OCI-LY1 (cell line): ENCODE data around the gene SRL.

ENCODE experiments used
- H2AFZ ChIP-seq: fragments of 200-600 bp; sonication (generic), shearing (Covaris generic); 2 replicates; pipeline ENCODE4 v1.6.0; 2014; ENCODE audit warnings: antibody characterized with exemption, mild to moderate bottlenecking, low read length
- H3F3A ChIP-seq: fragments of 200-600 bp; sonication (generic), shearing (Covaris generic); 2 replicates; pipeline ENCODE4 v1.6.0; 2014; ENCODE audit warnings: mild to moderate bottlenecking, antibody characterized with exemption, low read length, moderate library complexity; ENCODE audit not compliant: insufficient read depth
- H3K27ac ChIP-seq: fragments of 200-600 bp; sonication (generic); 2 replicates; pipeline ENCODE4 v1.5.1; 2014; ENCODE audit warnings: low read length, mixed run types, mild to moderate bottlenecking, low read depth; ENCODE audit not compliant: poor library complexity, severe bottlenecking
- H3K27me3 ChIP-seq: fragments of 200-600 bp; sonication (generic); 2 replicates; pipeline ENCODE4 v1.6.0; 2014; ENCODE audit warnings: antibody characterized with exemption, mild to moderate bottlenecking, low read length, moderate library complexity; ENCODE audit not compliant: insufficient read depth
- H3K36me3 ChIP-seq: fragments of 200-600 bp; sonication (generic); 2 replicates; pipeline ENCODE4 v1.6.1; 2014; ENCODE audit warnings: mild to moderate bottlenecking, antibody characterized with exemption, low read length, moderate library complexity, mixed read lengths; ENCODE audit not compliant: insufficient read depth
- H3K4me1 ChIP-seq: fragments of 200-600 bp; sonication (generic); 2 replicates; pipeline ENCODE4 v1.5.1; 2014; ENCODE audit warnings: mild to moderate bottlenecking, low read length, moderate library complexity; ENCODE audit not compliant: insufficient read depth, severe bottlenecking
- H3K4me2 ChIP-seq: fragments of 200-600 bp; sonication (generic), shearing (Covaris generic); 2 replicates; pipeline ENCODE4 v1.6.1; 2014; ENCODE audit warnings: low read length
- H3K4me3 ChIP-seq: fragments of 200-600 bp; sonication (generic); 2 replicates; pipeline ENCODE4 v1.5.1; 2014; ENCODE audit warnings: low read length, low read depth, mild to moderate bottlenecking, mixed read lengths; ENCODE audit not compliant: poor library complexity, severe bottlenecking
- H3K79me2 ChIP-seq: fragments of 200-600 bp; shearing (Covaris generic); 2 replicates; pipeline ENCODE4 v1.6.1; 2016; ENCODE audit warnings: mixed run types, low read length, mixed read lengths; ENCODE audit not compliant: insufficient read depth
- H3K9ac ChIP-seq: fragments of 200-600 bp; sonication (generic), shearing (Covaris generic); 2 replicates; pipeline ENCODE4 v1.6.1; 2014; ENCODE audit warnings: mild to moderate bottlenecking, low read length, mixed read lengths
- H3K9me2 ChIP-seq: fragments of 200-600 bp; sonication (generic), shearing (Covaris generic); 2 replicates; pipeline ENCODE4 v1.6.1; 2014; ENCODE audit warnings: low read depth, mild to moderate bottlenecking, low read length, mixed read lengths
- H3K9me3 ChIP-seq: fragments of 200-600 bp; shearing (Covaris generic); 2 replicates; pipeline ENCODE4 v1.6.1; 2014; ENCODE audit warnings: low read length, mixed read lengths
- H4K20me1 ChIP-seq: fragments of 200-600 bp; sonication (generic), shearing (Covaris generic); 2 replicates; pipeline ENCODE4 v1.6.0; 2016; ENCODE audit warnings: mild to moderate bottlenecking, low read length; ENCODE audit not compliant: insufficient read depth
- EZH2 ChIP-seq: fragments of 200-600 bp; sonication (generic), shearing (Covaris generic); IDR thresholded peaks from 2 replicates; pipeline ENCODE4 v1.8.0; 2017; ENCODE audit warnings: borderline replicate concordance, mixed run types, mild to moderate bottlenecking, antibody characterized with exemption, low read length, moderate library complexity, mixed read lengths
- TF ChIP-seq, protein P1 (sequence below): fragments of 200-600 bp; sonication (generic), shearing (Covaris generic); IDR thresholded peaks from 2 replicates; pipeline ENCODE4 v1.5.1; 2017; ENCODE audit warnings: mild to moderate bottlenecking, antibody characterized with exemption, low read length, moderate library complexity, mixed read lengths

SRL gene

DNA sequence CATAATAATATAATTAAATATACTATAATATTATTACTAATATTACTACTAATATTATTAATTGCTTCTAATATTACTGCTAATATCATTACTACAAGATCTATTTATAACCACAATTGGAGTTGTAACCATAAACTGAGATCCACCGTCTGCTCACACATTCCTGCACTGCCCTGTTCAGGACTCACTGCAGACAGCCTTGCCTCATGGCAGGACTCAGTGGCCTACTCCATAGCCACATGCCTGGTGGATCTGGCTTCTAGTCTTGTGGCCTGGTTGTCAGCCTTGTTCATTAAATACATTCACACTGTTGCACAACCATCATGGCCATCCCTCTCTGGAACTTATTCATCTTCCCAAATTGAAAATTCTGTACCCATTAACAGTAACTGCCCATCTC is 48.0 kb downstream of the SRL start:
- H3F3A ChIP-seq: no peaks in the 10 kb centered on the region
- no peaks in the 10 kb centered on the region for H3K9me3 ChIP-seq
- no peak overlapping the region for H3K4me3 ChIP-seq
- no peak overlapping the region for H3K9ac ChIP-seq
- H2AFZ ChIP-seq: no peak overlapping the region
- no peaks in the 10 kb centered on the region for H3K4me1 ChIP-seq
- no peak overlapping the region for H3K4me2 ChIP-seq
- H3K27me3 ChIP-seq: peaks cover 12% of the 10 kb centered on the region; the same call in 1 of the 2 replicates
- no peak for TF ChIP-seq EZH2
- TF ChIP-seq, protein P1, sequence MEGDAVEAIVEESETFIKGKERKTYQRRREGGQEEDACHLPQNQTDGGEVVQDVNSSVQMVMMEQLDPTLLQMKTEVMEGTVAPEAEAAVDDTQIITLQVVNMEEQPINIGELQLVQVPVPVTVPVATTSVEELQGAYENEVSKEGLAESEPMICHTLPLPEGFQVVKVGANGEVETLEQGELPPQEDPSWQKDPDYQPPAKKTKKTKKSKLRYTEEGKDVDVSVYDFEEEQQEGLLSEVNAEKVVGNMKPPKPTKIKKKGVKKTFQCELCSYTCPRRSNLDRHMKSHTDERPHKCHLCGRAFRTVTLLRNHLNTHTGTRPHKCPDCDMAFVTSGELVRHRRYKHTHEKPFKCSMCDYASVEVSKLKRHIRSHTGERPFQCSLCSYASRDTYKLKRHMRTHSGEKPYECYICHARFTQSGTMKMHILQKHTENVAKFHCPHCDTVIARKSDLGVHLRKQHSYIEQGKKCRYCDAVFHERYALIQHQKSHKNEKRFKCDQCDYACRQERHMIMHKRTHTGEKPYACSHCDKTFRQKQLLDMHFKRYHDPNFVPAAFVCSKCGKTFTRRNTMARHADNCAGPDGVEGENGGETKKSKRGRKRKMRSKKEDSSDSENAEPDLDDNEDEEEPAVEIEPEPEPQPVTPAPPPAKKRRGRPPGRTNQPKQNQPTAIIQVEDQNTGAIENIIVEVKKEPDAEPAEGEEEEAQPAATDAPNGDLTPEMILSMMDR: no peak
- H3K27ac ChIP-seq: no peak overlapping the region
- H4K20me1 ChIP-seq: no peaks in the 10 kb centered on the region
- no peaks in the 10 kb centered on the region for H3K79me2 ChIP-seq
- no peaks in the 10 kb centered on the region for H3K9me2 ChIP-seq
- no peaks in the 10 kb centered on the region for H3K36me3 ChIP-seq

DNA sequence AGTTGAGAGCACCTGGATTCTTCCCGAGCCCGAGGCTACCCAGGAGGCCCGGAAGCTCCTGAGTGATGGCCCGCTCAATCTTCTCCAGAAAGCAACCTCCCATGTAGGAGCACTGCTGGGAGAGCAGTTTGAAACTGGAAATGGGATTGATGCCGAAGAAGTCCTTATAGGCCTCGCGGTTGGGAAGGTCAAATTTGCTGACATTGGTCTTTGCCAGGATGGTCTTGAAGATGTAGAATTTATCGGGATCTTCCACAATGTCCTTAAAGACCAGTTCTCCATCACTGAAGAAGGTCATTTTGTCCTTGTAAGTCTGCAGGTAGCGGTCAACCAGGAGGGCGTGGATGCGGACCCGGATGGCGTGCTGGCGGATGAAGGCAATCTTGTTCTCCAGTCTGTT is 49.7 kb downstream of the SRL start:
- Histone ChIP-seq H3K79me2 (no peaks in the 10 kb centered on the region), H3K36me3 (no peaks in the 10 kb centered on the region), H3K4me2 (no peak overlapping the region), H3K27me3 (peaks cover 14% of the 10 kb centered on the region; the same call in 1 of the 2 replicates), H3K9ac (no peak overlapping the region), H3F3A (no peaks in the 10 kb centered on the region), H3K27ac (no peak overlapping the region), H3K4me1 (no peaks in the 10 kb centered on the region), H2AFZ (no peak overlapping the region), H3K4me3 (no peak overlapping the region), H3K9me3 (no peaks in the 10 kb centered on the region), H4K20me1 (no peaks in the 10 kb centered on the region), H3K9me2 (no peaks in the 10 kb centered on the region)
- TF ChIP-seq, protein P1: no peak
- no peak for TF ChIP-seq EZH2

DNA sequence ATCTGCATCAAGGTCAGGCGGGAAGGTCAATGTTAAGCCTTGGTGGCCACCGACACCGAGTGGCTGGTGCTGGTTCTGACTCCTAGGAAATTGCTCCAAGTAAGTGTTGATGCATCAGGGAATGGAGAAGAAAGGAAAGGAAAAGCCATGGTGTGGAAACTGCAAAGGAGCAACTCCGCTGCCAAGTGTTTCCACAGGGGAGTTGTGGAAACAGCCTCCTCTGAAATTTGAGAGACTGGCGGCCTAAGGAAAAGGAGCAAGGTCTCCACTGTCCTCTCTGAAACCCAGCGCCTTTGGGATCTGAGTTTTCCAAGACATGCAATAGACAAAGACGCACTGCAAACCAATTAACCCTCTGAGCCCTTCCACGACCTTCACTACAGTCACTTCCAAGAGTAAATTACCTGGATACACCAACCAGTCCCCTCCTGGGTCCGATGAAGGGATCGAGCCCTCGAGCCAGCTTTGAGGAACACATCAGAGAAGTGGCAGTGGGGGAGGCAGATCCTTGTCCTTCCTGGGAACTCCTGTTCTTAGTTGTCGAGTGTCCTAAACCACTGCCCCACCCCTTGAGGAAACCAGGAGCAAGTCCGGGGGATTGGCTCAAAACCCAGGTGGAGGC is 51.1 kb downstream of the SRL start:
- Histone ChIP-seq H3K9me2 (no peaks in the 10 kb centered on the region), H3K4me3 (no peak overlapping the region), H3K4me2 (no peak overlapping the region), H3K9me3 (no peaks in the 10 kb centered on the region), H4K20me1 (no peaks in the 10 kb centered on the region), H3K36me3 (no peaks in the 10 kb centered on the region), H3F3A (no peaks in the 10 kb centered on the region), H3K79me2 (no peaks in the 10 kb centered on the region), H3K9ac (no peak overlapping the region), H3K4me1 (no peaks in the 10 kb centered on the region), H3K27me3 (peaks cover 14% of the 10 kb centered on the region; the same call in 1 of the 2 replicates), H3K27ac (no peak overlapping the region), H2AFZ (no peak overlapping the region)
- TF ChIP-seq EZH2: no peak
- TF ChIP-seq, protein P1: no peak
